ENCODE data around the gene NAGK.
A peak's percentile ranks its signal among the peaks of the same experiment; 100 is the strongest.

Gene NAGK

DNA sequence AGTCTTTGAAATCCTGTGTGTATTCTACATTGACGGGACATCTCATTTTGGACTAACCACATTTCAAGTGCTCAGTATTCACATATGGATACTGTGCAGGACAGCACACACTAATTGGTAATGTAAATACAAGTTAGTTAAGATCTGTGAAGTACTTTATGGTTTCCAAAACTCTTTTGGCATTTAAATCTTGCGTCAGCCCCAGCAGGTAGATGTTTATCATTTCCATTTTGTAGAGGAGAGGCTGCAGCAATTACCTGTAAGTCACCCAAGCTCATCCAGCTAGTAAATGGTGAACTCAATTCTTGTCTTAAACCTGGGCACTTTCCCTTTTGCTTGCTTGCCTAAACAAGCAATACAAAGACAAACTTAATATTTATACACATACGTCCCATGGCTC is 1.6 kb upstream of the NAGK start:
- Histone ChIP-seq H3K27me3 (ENCODE audit: insufficient read depth, poor library complexity, severe bottlenecking) (no peaks in the 10 kb centered on the region), H3K4me3 (replicated peaks; ENCODE audit: insufficient read depth, low read length) (no peak overlapping the region)
- no peak for TF ChIP-seq GABPA (IDR thresholded peaks at IDR 0.05; ENCODE audit: low read depth)
- TF ChIP-seq, protein P1, sequence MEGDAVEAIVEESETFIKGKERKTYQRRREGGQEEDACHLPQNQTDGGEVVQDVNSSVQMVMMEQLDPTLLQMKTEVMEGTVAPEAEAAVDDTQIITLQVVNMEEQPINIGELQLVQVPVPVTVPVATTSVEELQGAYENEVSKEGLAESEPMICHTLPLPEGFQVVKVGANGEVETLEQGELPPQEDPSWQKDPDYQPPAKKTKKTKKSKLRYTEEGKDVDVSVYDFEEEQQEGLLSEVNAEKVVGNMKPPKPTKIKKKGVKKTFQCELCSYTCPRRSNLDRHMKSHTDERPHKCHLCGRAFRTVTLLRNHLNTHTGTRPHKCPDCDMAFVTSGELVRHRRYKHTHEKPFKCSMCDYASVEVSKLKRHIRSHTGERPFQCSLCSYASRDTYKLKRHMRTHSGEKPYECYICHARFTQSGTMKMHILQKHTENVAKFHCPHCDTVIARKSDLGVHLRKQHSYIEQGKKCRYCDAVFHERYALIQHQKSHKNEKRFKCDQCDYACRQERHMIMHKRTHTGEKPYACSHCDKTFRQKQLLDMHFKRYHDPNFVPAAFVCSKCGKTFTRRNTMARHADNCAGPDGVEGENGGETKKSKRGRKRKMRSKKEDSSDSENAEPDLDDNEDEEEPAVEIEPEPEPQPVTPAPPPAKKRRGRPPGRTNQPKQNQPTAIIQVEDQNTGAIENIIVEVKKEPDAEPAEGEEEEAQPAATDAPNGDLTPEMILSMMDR (IDR thresholded peaks at IDR 0.05; ENCODE audit: insufficient read depth, low read length), result no peak
- no peak for TF ChIP-seq SPI1 (IDR thresholded peaks at IDR 0.05; ENCODE audit: borderline replicate concordance, low read depth)
- TF ChIP-seq, protein P2, sequence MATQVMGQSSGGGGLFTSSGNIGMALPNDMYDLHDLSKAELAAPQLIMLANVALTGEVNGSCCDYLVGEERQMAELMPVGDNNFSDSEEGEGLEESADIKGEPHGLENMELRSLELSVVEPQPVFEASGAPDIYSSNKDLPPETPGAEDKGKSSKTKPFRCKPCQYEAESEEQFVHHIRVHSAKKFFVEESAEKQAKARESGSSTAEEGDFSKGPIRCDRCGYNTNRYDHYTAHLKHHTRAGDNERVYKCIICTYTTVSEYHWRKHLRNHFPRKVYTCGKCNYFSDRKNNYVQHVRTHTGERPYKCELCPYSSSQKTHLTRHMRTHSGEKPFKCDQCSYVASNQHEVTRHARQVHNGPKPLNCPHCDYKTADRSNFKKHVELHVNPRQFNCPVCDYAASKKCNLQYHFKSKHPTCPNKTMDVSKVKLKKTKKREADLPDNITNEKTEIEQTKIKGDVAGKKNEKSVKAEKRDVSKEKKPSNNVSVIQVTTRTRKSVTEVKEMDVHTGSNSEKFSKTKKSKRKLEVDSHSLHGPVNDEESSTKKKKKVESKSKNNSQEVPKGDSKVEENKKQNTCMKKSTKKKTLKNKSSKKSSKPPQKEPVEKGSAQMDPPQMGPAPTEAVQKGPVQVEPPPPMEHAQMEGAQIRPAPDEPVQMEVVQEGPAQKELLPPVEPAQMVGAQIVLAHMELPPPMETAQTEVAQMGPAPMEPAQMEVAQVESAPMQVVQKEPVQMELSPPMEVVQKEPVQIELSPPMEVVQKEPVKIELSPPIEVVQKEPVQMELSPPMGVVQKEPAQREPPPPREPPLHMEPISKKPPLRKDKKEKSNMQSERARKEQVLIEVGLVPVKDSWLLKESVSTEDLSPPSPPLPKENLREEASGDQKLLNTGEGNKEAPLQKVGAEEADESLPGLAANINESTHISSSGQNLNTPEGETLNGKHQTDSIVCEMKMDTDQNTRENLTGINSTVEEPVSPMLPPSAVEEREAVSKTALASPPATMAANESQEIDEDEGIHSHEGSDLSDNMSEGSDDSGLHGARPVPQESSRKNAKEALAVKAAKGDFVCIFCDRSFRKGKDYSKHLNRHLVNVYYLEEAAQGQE (IDR thresholded peaks at IDR 0.05; ENCODE audit: insufficient replicate concordance, low read depth), result no peak
- no peak for TF ChIP-seq POLR2AphosphoS5 (IDR thresholded peaks at IDR 0.05; ENCODE audit: low read depth)

DNA sequence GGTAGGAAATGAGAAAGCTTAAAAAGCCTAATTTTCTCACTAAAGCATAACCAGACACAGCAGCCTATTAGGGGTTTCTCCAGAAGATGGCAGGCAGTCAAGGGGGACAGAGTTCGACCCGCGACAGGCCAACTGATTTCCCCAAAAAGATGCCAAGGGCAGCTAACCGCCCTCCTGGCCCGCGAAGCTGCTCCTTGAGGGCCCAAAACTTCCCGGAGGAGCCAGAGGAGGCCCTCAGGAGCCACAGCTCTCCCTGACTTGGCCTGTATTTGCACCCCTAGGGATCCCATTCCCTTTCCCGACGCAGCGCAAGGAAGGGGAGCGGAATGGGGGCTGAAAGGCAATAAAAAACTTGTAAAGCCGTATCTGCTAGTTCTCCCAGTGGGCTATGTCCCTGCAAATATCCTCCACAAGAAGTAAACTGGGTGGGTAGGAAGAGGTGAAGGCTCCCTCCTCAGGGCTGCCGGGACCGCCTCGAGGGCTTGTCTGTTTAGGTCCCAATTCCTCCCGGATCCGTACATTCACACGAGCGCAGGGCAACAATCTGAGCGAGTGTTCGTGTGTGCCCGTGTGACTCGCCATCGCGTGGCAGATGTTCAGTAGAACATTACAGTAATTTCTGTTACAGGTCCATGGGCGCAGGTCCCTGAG is 756 bp upstream of the NAGK start:
- no peak for DNase-seq (ENCODE audit: low read depth in 1 of 2, low spot score in 1 of 2)
- TF ChIP-seq, protein P2 (IDR thresholded peaks at IDR 0.05; ENCODE audit: insufficient replicate concordance, low read depth), result peak; percentile 15
- TF ChIP-seq SPI1 (IDR thresholded peaks at IDR 0.05; ENCODE audit: borderline replicate concordance, low read depth), result no peak
- peak overlapping the region; percentile 92 for H3K27ac ChIP-seq (replicated peaks)
- H3K4me3 ChIP-seq (replicated peaks; ENCODE audit: insufficient read depth, low read length), result peak overlapping the region; percentile 92
- no peaks in the 10 kb centered on the region for H3K27me3 ChIP-seq (ENCODE audit: insufficient read depth, poor library complexity, severe bottlenecking)

More for the DNA sequence above, 1.6 kb upstream of the NAGK start:
- peak overlapping the region; percentile 92 for H3K27ac ChIP-seq (replicated peaks)
- no peak for DNase-seq (ENCODE audit: low read depth in 1 of 2, low spot score in 1 of 2)

DNA sequence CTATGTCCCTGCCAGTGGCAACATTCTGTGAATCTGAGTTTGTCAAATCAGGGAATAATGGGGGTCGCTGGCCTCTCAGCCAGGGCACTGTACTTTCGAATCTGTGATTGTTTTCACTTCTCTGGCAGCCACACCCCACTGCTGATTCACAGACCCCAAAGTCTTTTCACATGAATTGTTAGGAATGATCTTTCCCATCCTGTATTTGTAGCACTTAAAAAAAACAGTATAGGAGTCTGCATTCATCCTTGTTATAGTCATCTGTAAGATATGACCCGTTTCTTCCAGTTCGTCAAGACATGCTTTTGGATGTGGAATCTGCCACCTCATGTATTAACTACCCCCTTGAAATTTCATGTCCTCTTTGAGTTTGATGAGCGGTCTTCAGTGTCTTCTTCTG is 928 bp downstream of the NAGK start:
- DNase-seq (ENCODE audit: low read depth in 1 of 2, low spot score in 1 of 2), result no peak
- no peak for TF ChIP-seq SPI1 (IDR thresholded peaks at IDR 0.05; ENCODE audit: borderline replicate concordance, low read depth)
- no peak for TF ChIP-seq POLR2AphosphoS5 (IDR thresholded peaks at IDR 0.05; ENCODE audit: low read depth)
- TF ChIP-seq, protein P2 (IDR thresholded peaks at IDR 0.05; ENCODE audit: insufficient replicate concordance, low read depth), result no peak
- TF ChIP-seq, protein P1 (IDR thresholded peaks at IDR 0.05; ENCODE audit: insufficient read depth, low read length), result no peak
- TF ChIP-seq GABPA (IDR thresholded peaks at IDR 0.05; ENCODE audit: low read depth), result no peak
- Histone ChIP-seq H3K4me3 (replicated peaks; ENCODE audit: insufficient read depth, low read length) (peak overlapping the region; percentile 92), H3K27me3 (ENCODE audit: insufficient read depth, poor library complexity, severe bottlenecking) (no peaks in the 10 kb centered on the region), H3K27ac (replicated peaks) (no peak overlapping the region)

All from HL-60 (cell line).